Spleen (tissue), 11 donors: ENCODE results near the gene AGFG1. TPM values are rescaled to one million over a fixed set of nuclear protein-coding genes. Genes with fewer than 3 reads are reported as not detected.

Source experiments
- DNase-seq: peaks from one replicate; pipeline ENCODE4 v3.0.0-alpha.2; 2020
- H3K27ac ChIP-seq, 8 donors: fragments of 200-600 bp; sonication (generic) in 7 of 8; 1 replicate in 4 of 8; 2 replicates in 4 of 8; pipeline versions ENCODE4 v1.5.0 to v1.8.0; 2016 to 2021; ENCODE audit warnings: inconsistent platforms in 4 of 8, mild to moderate bottlenecking in 4 of 8, moderate library complexity in 1 of 8
- H3K27me3 ChIP-seq, 7 donors: fragments of 200-600 bp; sonication (generic) in 6 of 7; replicated peaks in 1 of 7; 1 replicate in 4 of 7; 2 replicates in 3 of 7; pipeline versions ENCODE4 v1.5.0 to v1.8.0; 2016 to 2021; ENCODE audit warnings: inconsistent platforms in 3 of 7, mild to moderate bottlenecking in 1 of 7
- H3K36me3 ChIP-seq, 6 donors: fragments of 200-600 bp; sonication (generic) in 5 of 6; 1 replicate in 4 of 6; 2 replicates in 2 of 6; pipeline versions ENCODE4 v1.5.0 to v1.8.0; 2016 to 2021; ENCODE audit warnings: inconsistent platforms in 2 of 6
- H3K4me1 ChIP-seq, 6 donors: fragments of 200-600 bp; sonication (generic) in 5 of 6; 1 replicate in 3 of 6; 2 replicates in 3 of 6; pipeline versions ENCODE4 v1.5.0 to v1.8.0; 2016 to 2021; ENCODE audit warnings: inconsistent platforms in 3 of 6
- H3K4me3 ChIP-seq, 8 donors: fragments of 200-600 bp; sonication (generic) in 7 of 8; 1 replicate in 4 of 8; 2 replicates in 4 of 8; pipeline versions ENCODE4 v1.5.0 to v1.8.0; 2016 to 2021; ENCODE audit warnings: inconsistent platforms in 4 of 8, mild to moderate bottlenecking in 4 of 8, moderate library complexity in 2 of 8
- H3K9me3 ChIP-seq, 8 donors: fragments of 200-600 bp; sonication (generic) in 7 of 8; 1 replicate in 4 of 8; 2 replicates in 4 of 8; pipeline versions ENCODE4 v1.5.0 to v1.8.0; 2016 to 2021; ENCODE audit warnings: inconsistent platforms in 4 of 8
- CTCF ChIP-seq, 11 experiments: fragments of 200-600 bp in 7 of 11; fragments of 450-650 bp in 4 of 11; sonication (generic) in 4 of 11; IDR thresholded peaks in 8 of 11; conservative IDR thresholded peaks in 3 of 11; 1 replicate in 7 of 11; 2 replicates in 4 of 11; pipeline versions ENCODE4 v1.4.0 to v1.8.0; 2016 to 2021; ENCODE audit warnings: antibody characterized with exemption in 11 of 11, inconsistent platforms in 4 of 11, mild to moderate bottlenecking in 1 of 11
- POLR2A ChIP-seq, 3 donors: fragments of 450-650 bp; IDR thresholded peaks; one replicate each; pipeline ENCODE4 v1.5.1; 2017; ENCODE audit warnings: antibody characterized with exemption in 3 of 3, mild to moderate bottlenecking in 1 of 3
- POLR2AphosphoS5 ChIP-seq, 3 donors: sonication (generic); formaldehyde crosslinking; IDR thresholded peaks; one replicate each; pipeline ENCODE4 v1.5.1; 2017; ENCODE audit warnings: antibody characterized with exemption in 3 of 3
- WGBS, 5 donors: extraction: QIAGEN DNeasy Blood & Tissue Kit in 3 of 5; methylation state at CpG; one replicate each; pipeline versions ENCODE4 v1.1.5 to v1.1.7; 2013 to 2018; 5-methylcytosine and 5-hydroxymethylcytosine counted together
- intact Hi-C: fragments of 100-400 bp; cut with DNase I; formaldehyde crosslinking; loops from one replicate; pipeline ENCODE4 v1.15.0; 2023; ENCODE audit warnings: low total_unique reads
- polyA plus RNA-seq, 3 donors: library from polyadenylated mRNA; stranded (reverse); fragments of 200-250 nt; gene quantifications; one replicate each; pipeline ENCODE4 v1.2.1, GENCODE V29; 2013
- total RNA-seq, 7 donors: library from RNA; depleted of rRNA in 3 of 7; stranded (reverse); fragments of >200 nt in 3 of 7; fragmentation: NEBNext Ultra II Directional in 4 of 7; extraction: Animal tissue kit (Norgen Biotek cat#: 25700) in 4 of 7; gene quantifications; one replicate each; pipeline versions ENCODE4 v1.1.0 to v1.2.1, GENCODE V29; 2016 to 2021
- donor health status: healthy with polysubstance abuse.
- donor health status: DM: no; HTN: no; CAD: no; lungs with moderate emphysema.
- donor health status: DM: no; HTN: no; CAD: no.
- donor health status: Bipolar disorder and iron deficiency.
- donor health status: healthy.
- donor health status: DM: no; HTN: no; CAD: no.
- donor health status: DM: yes; HTN: yes; CAD: no.

The AGFG1 gene
- total and polyA plus RNA-seq, 10 donors, result 23.6 to 111 (median 79.1) TPM

- no peaks in the 10 kb centered on the region for H3K9me3 ChIP-seq
- H3K4me3 ChIP-seq, result no peak overlapping the region
- no peak overlapping the region for H3K27ac ChIP-seq
- no peaks in the 10 kb centered on the region for H3K27me3 ChIP-seq
- peaks cover 0 to 8% (median 0%) of the 10 kb centered on the region in 6 donors for H3K36me3 ChIP-seq
- 83 to 96% (median 88%) methylated on average over 2 of the region's 2 CpGs for WGBS, 5 donors
- intact Hi-C loops, result no loop called here
- TF ChIP-seq POLR2A (IDR thresholded peaks at IDR 0.05) (no peak), CTCF (IDR thresholded peaks at IDR 0.05 in 8 of 11, conservative IDR thresholded peaks at IDR 0.05 in 3 of 11) (no peak), POLR2AphosphoS5 (IDR thresholded peaks at IDR 0.05) (no peak)
- no peak for DNase-seq
- H3K4me1 ChIP-seq, result peaks cover 2 to 100% (median 76%) of the 10 kb centered on the region in 6 donors
Observed at GRCh38 chr2:227510620-227510958, 38.6 kb downstream of the AGFG1 start.

- Histone ChIP-seq H3K27ac (no peak overlapping the region), H3K4me1 (peaks cover 2 to 100% (median 73%) of the 10 kb centered on the region in 6 donors), H3K9me3 (no peaks in the 10 kb centered on the region), H3K27me3 (no peaks in the 10 kb centered on the region), H3K4me3 (no peak overlapping the region), H3K36me3 (peaks cover 0 to 8% (median 0%) of the 10 kb centered on the region in 6 donors)
- TF ChIP-seq POLR2A (IDR thresholded peaks at IDR 0.05) (no peak), CTCF (IDR thresholded peaks at IDR 0.05 in 8 of 11, conservative IDR thresholded peaks at IDR 0.05 in 3 of 11) (no peak), POLR2AphosphoS5 (IDR thresholded peaks at IDR 0.05) (no peak)
- no peak for DNase-seq
- intact Hi-C loops, result no loop called here
- WGBS, 5 donors, result 88 to 95% (median 92%) methylated on average over 4 of the region's 4 CpGs
Observed at GRCh38 chr2:227511239-227511930, 39.4 kb downstream of the AGFG1 start.

- DNase-seq, result no peak
- peaks cover 0 to 8% (median 0%) of the 10 kb centered on the region in 6 donors for H3K36me3 ChIP-seq
- H3K4me3 ChIP-seq, result no peak overlapping the region
- TF ChIP-seq CTCF (IDR thresholded peaks at IDR 0.05 in 8 of 11, conservative IDR thresholded peaks at IDR 0.05 in 3 of 11), result no peak
- TF ChIP-seq POLR2A (IDR thresholded peaks at IDR 0.05), result no peak
- no peaks in the 10 kb centered on the region for H3K9me3 ChIP-seq
- no peak overlapping the region for H3K27ac ChIP-seq
- no peaks in the 10 kb centered on the region for H3K27me3 ChIP-seq
- 85 to 95% (median 89%) methylated on average over 3 of the region's 3 CpGs for WGBS, 5 donors
- intact Hi-C loops, result no loop called here
- peaks cover 2 to 100% (median 73%) of the 10 kb centered on the region in 6 donors for H3K4me1 ChIP-seq
Observed at GRCh38 chr2:227511955-227512354, 40.0 kb downstream of the AGFG1 start.

- Histone ChIP-seq H3K27me3 (no peaks in the 10 kb centered on the region), H3K4me3 (no peak overlapping the region), H3K4me1 (peaks cover 2 to 100% (median 68%) of the 10 kb centered on the region in 6 donors), H3K9me3 (no peaks in the 10 kb centered on the region), H3K36me3 (peaks cover 0 to 8% (median 0%) of the 10 kb centered on the region in 6 donors), H3K27ac (no peak overlapping the region)
- TF ChIP-seq POLR2AphosphoS5 (IDR thresholded peaks at IDR 0.05), result no peak
- TF ChIP-seq CTCF (IDR thresholded peaks at IDR 0.05 in 8 of 11, conservative IDR thresholded peaks at IDR 0.05 in 3 of 11), result no peak
- 61 to 88% (median 71%) methylated on average over 1 of the region's 1 CpG for WGBS, 5 donors
- intact Hi-C loops, result no loop called here
- no peak for DNase-seq
Observed at GRCh38 chr2:227513113-227513512, 41.2 kb downstream of the AGFG1 start.
